K562 (cell line): ENCODE data around the gene GALNT9. TPM values are rescaled to one million over a fixed set of nuclear protein-coding genes. Genes with fewer than 3 reads are reported as not detected.

Source experiments
- ATAC-seq: fragments of 200-7000 bp; cut with Tn5 transposase; 3 replicates; pipeline ENCODE4 v1.9.1; 2020; ENCODE audit warnings: moderate library complexity
- BruUV-seq: library from RNA; stranded (reverse); fragments of 400-500 nt; replicated peaks from 2 replicates; lab custom pipeline; 2021; lab: Mats Ljungman, UMichigan
- CTCF ChIA-PET: fragments of 300-600 bp; formaldehyde crosslinking; extraction: SDS; loops from one replicate; lab custom pipeline; 2021; ENCODE audit warnings: low intra/inter-chr PET ratio; lab: Yijun Ruan, JAX
- POLR2A ChIA-PET: fragments of 300-600, 350-650 bp; sonication (Branson Sonifier 250); formaldehyde crosslinking; extraction: SDS; loops from one replicate; lab custom pipeline; 2021; ENCODE audit warnings: antibody characterized with exemption, inconsistent platforms; lab: Yijun Ruan, JAX
- DNase-seq, 4 experiments: peaks; one replicate each; pipeline versions ENCODE4 v3.0.0 to v3.0.0-alpha.2; 2011 to 2018; ENCODE audit warnings: low spot score in 3 of 4, mixed read lengths in 3 of 4; ENCODE audit errors: extremely low read depth in 1 of 4
- FAIRE-seq: peaks from 2 replicates; lab custom pipeline; 2011; peaks lifted over from hg19 to GRCh38; lab: Jason Lieb, UNC
- H2AFZ ChIP-seq: 2 replicates; pipeline ENCODE4 v1.6.0; 2011; ENCODE audit warnings: low read depth, low read length, control low read depth, inconsistent platforms
- H3K27ac ChIP-seq: fragments of 200-600 bp; 3 replicates; pipeline ENCODE4 v1.8.0; 2011; ENCODE audit warnings: low read depth, mild to moderate bottlenecking, control low read depth, inconsistent platforms, low read length, moderate library complexity, mixed read lengths; ENCODE audit errors: extremely low read depth
- H3K27me3 ChIP-seq, 2 experiments: fragments of 300-600 bp in 1 of 2; 2 replicates in 1 of 2; 3 replicates in 1 of 2; pipeline versions ENCODE4 v1.6.0 to v1.8.0; 2011; ENCODE audit warnings: inconsistent platforms in 2 of 2, low read length in 2 of 2, mild to moderate bottlenecking in 1 of 2, mixed read lengths in 1 of 2, moderate library complexity in 1 of 2; ENCODE audit not compliant: control insufficient read depth in 2 of 2, insufficient read depth in 2 of 2
- H3K36me3 ChIP-seq: fragments of 300-600 bp; 3 replicates; pipeline ENCODE4 v1.8.0; 2011; ENCODE audit warnings: mild to moderate bottlenecking, low read length, inconsistent platforms; ENCODE audit not compliant: control insufficient read depth, insufficient read depth
- H3K4me1 ChIP-seq, 2 experiments: fragments of 200-600 bp in 1 of 2; replicated peaks in 1 of 2; 2 replicates in 1 of 2; 3 replicates in 1 of 2; pipeline versions ENCODE4 v1.5.1 to v1.8.0; 2011; ENCODE audit warnings: inconsistent platforms in 2 of 2, low read length in 2 of 2, mild to moderate bottlenecking in 1 of 2, mixed read lengths in 1 of 2, moderate library complexity in 1 of 2; ENCODE audit not compliant: control insufficient read depth in 2 of 2, insufficient read depth in 2 of 2
- H3K4me2 ChIP-seq: 2 replicates; pipeline ENCODE4 v1.6.1; 2011; ENCODE audit warnings: low read length, control low read depth, inconsistent platforms, mixed read lengths; ENCODE audit not compliant: insufficient read depth
- H3K4me3 ChIP-seq: fragments of 200-600 bp; sonication (generic), shearing (Covaris generic); 2 replicates; pipeline ENCODE4 v1.5.1; 2016; ENCODE audit warnings: control low read depth, inconsistent platforms
- H3K79me2 ChIP-seq: fragments of 200-600 bp; 3 replicates; pipeline ENCODE4 v1.8.0; 2011; ENCODE audit warnings: low read length, inconsistent platforms; ENCODE audit not compliant: control insufficient read depth, insufficient read depth
- H3K9ac ChIP-seq, 2 experiments: 2 replicates each; pipeline versions ENCODE4 v1.6.0 to v1.6.1; 2011; ENCODE audit warnings: low read depth in 2 of 2, low read length in 2 of 2, control low read depth in 1 of 2, inconsistent platforms in 1 of 2, mild to moderate bottlenecking in 1 of 2, mixed read lengths in 1 of 2; ENCODE audit not compliant: insufficient read depth in 1 of 2
- H3K9me1 ChIP-seq: one replicate; pipeline ENCODE4 v1.6.0; 2011; ENCODE audit warnings: inconsistent platforms, mild to moderate bottlenecking, low read length, moderate library complexity; ENCODE audit not compliant: control insufficient read depth, insufficient read depth
- H3K9me3 ChIP-seq: replicated peaks from 2 replicates; pipeline ENCODE4 v1.5.1; 2011; ENCODE audit warnings: low read depth, low read length, inconsistent platforms; ENCODE audit not compliant: control insufficient read depth, insufficient read depth
- H4K20me1 ChIP-seq: replicated peaks from 2 replicates; pipeline ENCODE4 v1.6.1; 2011; ENCODE audit warnings: low read length, inconsistent platforms, mixed read lengths; ENCODE audit not compliant: control insufficient read depth, insufficient read depth
- WGBS: fragments of 100-300 bp; shearing (Covaris generic); methylation state at CpG from one replicate; pipeline ENCODE4 v1.1.6; 2016; ENCODE audit warnings: low coverage, mixed read lengths; ENCODE audit not compliant: insufficient coverage; ENCODE audit errors: missing lambda C conversion rate; 5-methylcytosine and 5-hydroxymethylcytosine counted together
- in situ Hi-C: fragments of 300-500 bp; cut with MboI; formaldehyde crosslinking; loops from 4 replicates; pipeline ENCODE4 v1.15.0; 2018; ENCODE audit warnings: inconsistent platforms, mixed read lengths
- intact Hi-C: fragments of 100-400 bp; cut with micrococcal nuclease; formaldehyde crosslinking; loops from 2 replicates; pipeline ENCODE4 v1.14.2; 2022
- polyA plus RNA-seq, 8 experiments: library from polyadenylated mRNA; depleted of rRNA in 4 of 8; stranded (reverse) in 5 of 8; unstranded in 3 of 8; fragments of >200 nt; fragmentation: Nextera tagmentation in 2 of 8; fragmentation: Illumina TruSeq in 1 of 8; extraction: Ambion mirVana in 2 of 8; extraction: Trizol in 1 of 8; gene quantifications; 2 replicates each; pipeline versions ENCODE4 v1.2.1 to v1.2.3, GENCODE V29; 2011 to 2014; ENCODE audit warnings: inconsistent platforms in 1 of 8, missing spikeins in 1 of 8
- total RNA-seq, 7 experiments: library from RNA; depleted of rRNA in 6 of 7; stranded (reverse); fragments of >200 nt in 6 of 7; fragmentation: Illumina TruSeq in 2 of 7; extraction: Trizol in 2 of 7; gene quantifications; 2 replicates each; pipeline versions ENCODE4 v1.2.1 to v1.2.3, GENCODE V29; 2011 to 2021; ENCODE audit warnings: low replicate concordance in 1 of 7
- TF ChIP-seq, protein P1 (sequence below), 3 experiments: IDR thresholded peaks in 2 of 3; conservative IDR thresholded peaks in 1 of 3; 2 replicates each; pipeline ENCODE4 v1.5.1; 2011 to 2012; ENCODE audit warnings: low read length in 3 of 3, mild to moderate bottlenecking in 3 of 3, control low read depth in 2 of 3, improper control_type of control experiment in 1 of 3, inconsistent platforms in 1 of 3, low read depth in 1 of 3, mixed read lengths in 1 of 3, moderate library complexity in 1 of 3; ENCODE audit not compliant: insufficient read depth in 2 of 3
- TF ChIP-seq, protein P2 (sequence below): fragments of 250-450 bp; sonication (Bioruptor Pico); IDR thresholded peaks from 2 replicates; pipeline ENCODE4 v1.5.0; 2020; ENCODE audit warnings: mild to moderate bottlenecking, borderline replicate concordance
- TF ChIP-seq, protein P3 (sequence below): sonication (generic); formaldehyde crosslinking; IDR thresholded peaks from 2 replicates; pipeline ENCODE4 v1.8.1; 2023; ENCODE audit warnings: mild to moderate bottlenecking, missing genetic modification reagents

GALNT9 gene
- total and polyA plus RNA-seq, 9 of the 15 experiments (the other 6 are each of a cell fraction or from before 2014, with no cell fraction given) = not detected

DNA sequence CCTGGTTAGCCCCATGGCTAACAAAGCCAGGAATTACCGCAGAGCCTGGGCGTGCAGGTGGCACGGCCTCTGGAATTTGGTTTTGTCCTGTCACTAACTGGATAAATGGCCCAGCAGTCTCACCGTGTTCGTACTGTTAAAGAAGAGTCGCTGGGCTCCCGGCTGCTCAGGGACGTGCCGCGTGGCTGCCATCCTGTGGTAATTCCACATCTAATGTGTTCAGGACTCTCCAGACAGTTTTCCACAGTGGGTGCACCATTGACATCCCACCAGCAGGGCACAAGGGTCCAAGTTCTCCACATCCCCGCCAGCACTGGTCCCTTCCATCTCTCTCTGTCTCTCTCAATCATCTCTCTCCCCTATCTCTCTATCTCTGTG, 165.5 kb downstream of the GALNT9 start:
- H3K27ac ChIP-seq = no peak overlapping the region
- no peak for FAIRE-seq
- H2AFZ ChIP-seq = no peak overlapping the region
- intact Hi-C loops = no loop called here
- H3K9me3 ChIP-seq = no peaks in the 10 kb centered on the region
- no TSS peak for BruUV-seq
- H3K36me3 ChIP-seq = no peaks in the 10 kb centered on the region
- no peaks in the 10 kb centered on the region for H3K79me2 ChIP-seq
- H4K20me1 ChIP-seq = no peaks in the 10 kb centered on the region
- H3K9ac ChIP-seq = no peak overlapping the region
- 67% methylated on average over 11 of the region's 11 CpGs for WGBS
- no peak for DNase-seq
- no peak overlapping the region for H3K4me3 ChIP-seq
- POLR2A ChIA-PET = interaction anchor here (0.6 kb wide), 1 partner anchor 413 kb away, joined by 4 read pairs; no protein-coding TSS in a partner anchor
- H3K4me1 ChIP-seq = peaks cover 0 to 47% of the 10 kb centered on the region in 2 experiments; a peak in 4 of 5 replicates
- no peaks in the 10 kb centered on the region for H3K27me3 ChIP-seq
- no peak overlapping the region for H3K4me2 ChIP-seq
- in situ Hi-C loops = no loop called here
- CTCF ChIA-PET = no interaction called here
- TF ChIP-seq, protein P1, sequence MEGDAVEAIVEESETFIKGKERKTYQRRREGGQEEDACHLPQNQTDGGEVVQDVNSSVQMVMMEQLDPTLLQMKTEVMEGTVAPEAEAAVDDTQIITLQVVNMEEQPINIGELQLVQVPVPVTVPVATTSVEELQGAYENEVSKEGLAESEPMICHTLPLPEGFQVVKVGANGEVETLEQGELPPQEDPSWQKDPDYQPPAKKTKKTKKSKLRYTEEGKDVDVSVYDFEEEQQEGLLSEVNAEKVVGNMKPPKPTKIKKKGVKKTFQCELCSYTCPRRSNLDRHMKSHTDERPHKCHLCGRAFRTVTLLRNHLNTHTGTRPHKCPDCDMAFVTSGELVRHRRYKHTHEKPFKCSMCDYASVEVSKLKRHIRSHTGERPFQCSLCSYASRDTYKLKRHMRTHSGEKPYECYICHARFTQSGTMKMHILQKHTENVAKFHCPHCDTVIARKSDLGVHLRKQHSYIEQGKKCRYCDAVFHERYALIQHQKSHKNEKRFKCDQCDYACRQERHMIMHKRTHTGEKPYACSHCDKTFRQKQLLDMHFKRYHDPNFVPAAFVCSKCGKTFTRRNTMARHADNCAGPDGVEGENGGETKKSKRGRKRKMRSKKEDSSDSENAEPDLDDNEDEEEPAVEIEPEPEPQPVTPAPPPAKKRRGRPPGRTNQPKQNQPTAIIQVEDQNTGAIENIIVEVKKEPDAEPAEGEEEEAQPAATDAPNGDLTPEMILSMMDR (IDR thresholded peaks at IDR 0.05 in 2 of 3, conservative IDR thresholded peaks at IDR 0.05 in 1 of 3; ENCODE audit: insufficient read depth in 2 of 3, low read depth in 1 of 3, low read length in 3 of 3) = 0 out of 6 replicates have a peak, but pooled peaks have one; percentile 10 to 27 (median 26)
- TF ChIP-seq, protein P2, sequence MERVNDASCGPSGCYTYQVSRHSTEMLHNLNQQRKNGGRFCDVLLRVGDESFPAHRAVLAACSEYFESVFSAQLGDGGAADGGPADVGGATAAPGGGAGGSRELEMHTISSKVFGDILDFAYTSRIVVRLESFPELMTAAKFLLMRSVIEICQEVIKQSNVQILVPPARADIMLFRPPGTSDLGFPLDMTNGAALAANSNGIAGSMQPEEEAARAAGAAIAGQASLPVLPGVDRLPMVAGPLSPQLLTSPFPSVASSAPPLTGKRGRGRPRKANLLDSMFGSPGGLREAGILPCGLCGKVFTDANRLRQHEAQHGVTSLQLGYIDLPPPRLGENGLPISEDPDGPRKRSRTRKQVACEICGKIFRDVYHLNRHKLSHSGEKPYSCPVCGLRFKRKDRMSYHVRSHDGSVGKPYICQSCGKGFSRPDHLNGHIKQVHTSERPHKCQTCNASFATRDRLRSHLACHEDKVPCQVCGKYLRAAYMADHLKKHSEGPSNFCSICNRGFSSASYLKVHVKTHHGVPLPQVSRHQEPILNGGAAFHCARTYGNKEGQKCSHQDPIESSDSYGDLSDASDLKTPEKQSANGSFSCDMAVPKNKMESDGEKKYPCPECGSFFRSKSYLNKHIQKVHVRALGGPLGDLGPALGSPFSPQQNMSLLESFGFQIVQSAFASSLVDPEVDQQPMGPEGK (CRISPR knock-in tag) = no peak
- TF ChIP-seq, protein P3, sequence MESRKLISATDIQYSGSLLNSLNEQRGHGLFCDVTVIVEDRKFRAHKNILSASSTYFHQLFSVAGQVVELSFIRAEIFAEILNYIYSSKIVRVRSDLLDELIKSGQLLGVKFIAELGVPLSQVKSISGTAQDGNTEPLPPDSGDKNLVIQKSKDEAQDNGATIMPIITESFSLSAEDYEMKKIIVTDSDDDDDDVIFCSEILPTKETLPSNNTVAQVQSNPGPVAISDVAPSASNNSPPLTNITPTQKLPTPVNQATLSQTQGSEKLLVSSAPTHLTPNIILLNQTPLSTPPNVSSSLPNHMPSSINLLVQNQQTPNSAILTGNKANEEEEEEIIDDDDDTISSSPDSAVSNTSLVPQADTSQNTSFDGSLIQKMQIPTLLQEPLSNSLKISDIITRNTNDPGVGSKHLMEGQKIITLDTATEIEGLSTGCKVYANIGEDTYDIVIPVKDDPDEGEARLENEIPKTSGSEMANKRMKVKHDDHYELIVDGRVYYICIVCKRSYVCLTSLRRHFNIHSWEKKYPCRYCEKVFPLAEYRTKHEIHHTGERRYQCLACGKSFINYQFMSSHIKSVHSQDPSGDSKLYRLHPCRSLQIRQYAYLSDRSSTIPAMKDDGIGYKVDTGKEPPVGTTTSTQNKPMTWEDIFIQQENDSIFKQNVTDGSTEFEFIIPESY (CRISPR knock-in tag) = 0 out of 2 replicates have a peak, but pooled peaks have one; percentile 24
- no peaks in the 10 kb centered on the region for H3K9me1 ChIP-seq
- peak; percentile 59 for ATAC-seq
